SK-N-SH (cell line): ENCODE data around the gene NR5A2.

Source experiments
- EP300 ChIP-seq, 2 experiments: IDR thresholded peaks; 2 replicates each; pipeline versions ENCODE4 v1.4.0 to v1.6.1; 2012; ENCODE audit warnings: borderline replicate concordance in 1 of 2, low read depth in 1 of 2, low read length in 1 of 2
- MXI1 ChIP-seq: IDR thresholded peaks from 2 replicates; pipeline ENCODE4 v1.6.1; 2012; ENCODE audit warnings: mild to moderate bottlenecking, low read depth, low read length, improper control_type of control experiment
- RCOR1 ChIP-seq: fragments of 150-350 bp; IDR thresholded peaks from 2 replicates; pipeline ENCODE4 v1.6.1; 2017; ENCODE audit warnings: antibody characterized with exemption, low read length
- RXRA ChIP-seq: IDR thresholded peaks from 2 replicates; pipeline ENCODE4 v1.4.0; 2012; ENCODE audit warnings: low read depth, mild to moderate bottlenecking, borderline replicate concordance
- SIN3A ChIP-seq: IDR thresholded peaks from 2 replicates; pipeline ENCODE4 v1.6.1; 2012; ENCODE audit warnings: low read depth, mild to moderate bottlenecking, low read length, moderate library complexity, borderline replicate concordance
- TEAD4 ChIP-seq: IDR thresholded peaks from 2 replicates; pipeline ENCODE4 v1.4.0; 2012; ENCODE audit warnings: mild to moderate bottlenecking, borderline replicate concordance; ENCODE audit not compliant: insufficient read depth
- YY1 ChIP-seq: IDR thresholded peaks from 2 replicates; pipeline ENCODE4 v1.4.0; 2012; ENCODE audit warnings: low read depth, mild to moderate bottlenecking
- ZBTB33 ChIP-seq: IDR thresholded peaks from 2 replicates; pipeline ENCODE4 v1.4.0; 2012; ENCODE audit warnings: low read depth, borderline replicate concordance
- TF ChIP-seq, protein P1 (sequence below): fragments of 200-600 bp; sonication (generic); IDR thresholded peaks from 2 replicates; pipeline ENCODE4 v1.6.1; 2017; ENCODE audit warnings: antibody characterized with exemption, mild to moderate bottlenecking, moderate library complexity
- TF ChIP-seq, protein P2 (sequence below): IDR thresholded peaks from 2 replicates; pipeline ENCODE4 v1.4.0; 2012; ENCODE audit warnings: low read depth
- TF ChIP-seq, protein P3 (sequence below): IDR thresholded peaks from 2 replicates; pipeline ENCODE4 v1.6.1; 2012; ENCODE audit warnings: mild to moderate bottlenecking, low read depth, low read length, moderate library complexity

DNA sequence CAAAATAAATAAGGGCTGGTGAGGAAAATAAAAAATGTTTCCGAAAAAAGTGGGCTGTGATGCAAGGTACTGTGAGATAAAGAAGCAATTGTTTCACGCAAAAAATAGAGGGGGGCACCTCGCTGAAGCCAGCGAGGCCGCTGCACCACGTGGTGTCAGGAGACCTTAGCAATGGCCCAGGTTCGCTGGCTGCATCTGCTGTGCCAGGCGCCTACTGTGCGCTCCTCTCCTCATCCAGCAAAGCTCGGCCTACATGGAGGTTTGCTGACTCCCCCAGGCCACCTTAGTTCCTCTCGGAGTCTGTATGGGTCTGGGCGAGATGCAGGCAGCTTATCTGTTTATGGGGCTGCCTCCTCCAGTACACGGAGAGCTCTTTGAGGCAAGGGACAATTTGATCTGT is 119.6 kb downstream of the NR5A2 start:
- TF ChIP-seq, protein P1, sequence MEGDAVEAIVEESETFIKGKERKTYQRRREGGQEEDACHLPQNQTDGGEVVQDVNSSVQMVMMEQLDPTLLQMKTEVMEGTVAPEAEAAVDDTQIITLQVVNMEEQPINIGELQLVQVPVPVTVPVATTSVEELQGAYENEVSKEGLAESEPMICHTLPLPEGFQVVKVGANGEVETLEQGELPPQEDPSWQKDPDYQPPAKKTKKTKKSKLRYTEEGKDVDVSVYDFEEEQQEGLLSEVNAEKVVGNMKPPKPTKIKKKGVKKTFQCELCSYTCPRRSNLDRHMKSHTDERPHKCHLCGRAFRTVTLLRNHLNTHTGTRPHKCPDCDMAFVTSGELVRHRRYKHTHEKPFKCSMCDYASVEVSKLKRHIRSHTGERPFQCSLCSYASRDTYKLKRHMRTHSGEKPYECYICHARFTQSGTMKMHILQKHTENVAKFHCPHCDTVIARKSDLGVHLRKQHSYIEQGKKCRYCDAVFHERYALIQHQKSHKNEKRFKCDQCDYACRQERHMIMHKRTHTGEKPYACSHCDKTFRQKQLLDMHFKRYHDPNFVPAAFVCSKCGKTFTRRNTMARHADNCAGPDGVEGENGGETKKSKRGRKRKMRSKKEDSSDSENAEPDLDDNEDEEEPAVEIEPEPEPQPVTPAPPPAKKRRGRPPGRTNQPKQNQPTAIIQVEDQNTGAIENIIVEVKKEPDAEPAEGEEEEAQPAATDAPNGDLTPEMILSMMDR = no peak
- TF ChIP-seq TEAD4 (no peak), ZBTB33 (no peak), RCOR1 (no peak), YY1 (no peak), RXRA (no peak), EP300 (IDR thresholded peaks at IDR 0.05; ENCODE audit: borderline replicate concordance in 1 of 2, low read depth in 1 of 2, low read length in 1 of 2) (no peak), SIN3A (no peak), MXI1 (no peak)
- TF ChIP-seq, protein P2, sequence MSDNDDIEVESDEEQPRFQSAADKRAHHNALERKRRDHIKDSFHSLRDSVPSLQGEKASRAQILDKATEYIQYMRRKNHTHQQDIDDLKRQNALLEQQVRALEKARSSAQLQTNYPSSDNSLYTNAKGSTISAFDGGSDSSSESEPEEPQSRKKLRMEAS = no peak
- TF ChIP-seq, protein P3, sequence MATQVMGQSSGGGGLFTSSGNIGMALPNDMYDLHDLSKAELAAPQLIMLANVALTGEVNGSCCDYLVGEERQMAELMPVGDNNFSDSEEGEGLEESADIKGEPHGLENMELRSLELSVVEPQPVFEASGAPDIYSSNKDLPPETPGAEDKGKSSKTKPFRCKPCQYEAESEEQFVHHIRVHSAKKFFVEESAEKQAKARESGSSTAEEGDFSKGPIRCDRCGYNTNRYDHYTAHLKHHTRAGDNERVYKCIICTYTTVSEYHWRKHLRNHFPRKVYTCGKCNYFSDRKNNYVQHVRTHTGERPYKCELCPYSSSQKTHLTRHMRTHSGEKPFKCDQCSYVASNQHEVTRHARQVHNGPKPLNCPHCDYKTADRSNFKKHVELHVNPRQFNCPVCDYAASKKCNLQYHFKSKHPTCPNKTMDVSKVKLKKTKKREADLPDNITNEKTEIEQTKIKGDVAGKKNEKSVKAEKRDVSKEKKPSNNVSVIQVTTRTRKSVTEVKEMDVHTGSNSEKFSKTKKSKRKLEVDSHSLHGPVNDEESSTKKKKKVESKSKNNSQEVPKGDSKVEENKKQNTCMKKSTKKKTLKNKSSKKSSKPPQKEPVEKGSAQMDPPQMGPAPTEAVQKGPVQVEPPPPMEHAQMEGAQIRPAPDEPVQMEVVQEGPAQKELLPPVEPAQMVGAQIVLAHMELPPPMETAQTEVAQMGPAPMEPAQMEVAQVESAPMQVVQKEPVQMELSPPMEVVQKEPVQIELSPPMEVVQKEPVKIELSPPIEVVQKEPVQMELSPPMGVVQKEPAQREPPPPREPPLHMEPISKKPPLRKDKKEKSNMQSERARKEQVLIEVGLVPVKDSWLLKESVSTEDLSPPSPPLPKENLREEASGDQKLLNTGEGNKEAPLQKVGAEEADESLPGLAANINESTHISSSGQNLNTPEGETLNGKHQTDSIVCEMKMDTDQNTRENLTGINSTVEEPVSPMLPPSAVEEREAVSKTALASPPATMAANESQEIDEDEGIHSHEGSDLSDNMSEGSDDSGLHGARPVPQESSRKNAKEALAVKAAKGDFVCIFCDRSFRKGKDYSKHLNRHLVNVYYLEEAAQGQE = no peak
